Activated CD4-positive, alpha-beta T cell treated with anti-CD3 and anti-CD28 coated beads for 36 hours (primary cell): ENCODE measurements around the gene LDB3. TPM values are rescaled to one million over a fixed set of nuclear protein-coding genes. Genes with fewer than 3 reads are reported as not detected.

Experiments
- ATAC-seq: fragments of 200-7000 bp; cut with Tn5 transposase; one replicate; pipeline ENCODE4 v1.10.0; 2021; ENCODE audit warnings: mild to moderate bottlenecking, moderate library complexity
- CTCF ChIA-PET: fragments of 350-600 bp; sonication (Branson Sonifier 250); formaldehyde crosslinking; loops from one replicate; lab custom pipeline; 2021; ENCODE audit warnings: antibody characterized with exemption; lab: Charles Lee
- POLR2A ChIA-PET: fragments of 350-600 bp; sonication (Branson Sonifier 250); formaldehyde crosslinking; loops from one replicate; lab custom pipeline; 2021; ENCODE audit warnings: antibody characterized with exemption, inconsistent platforms; lab: Charles Lee
- DNase-seq: peaks from one replicate; pipeline ENCODE4 v3.0.0-alpha.2; 2020
- H3K27ac Mint-ChIP-seq: one replicate; pipeline ENCODE4 v1.8.0; 2021; ENCODE audit warnings: mixed read lengths
- H3K27me3 Mint-ChIP-seq: one replicate; pipeline ENCODE4 v1.8.0; 2021; ENCODE audit warnings: mixed read lengths
- H3K36me3 Mint-ChIP-seq: one replicate; pipeline ENCODE4 v1.8.0; 2021; ENCODE audit warnings: low read depth, mixed read lengths
- H3K4me1 Mint-ChIP-seq: one replicate; pipeline ENCODE4 v1.8.0; 2021; ENCODE audit warnings: mixed read lengths
- H3K4me3 Mint-ChIP-seq: one replicate; pipeline ENCODE4 v1.8.0; 2021; ENCODE audit warnings: mild to moderate bottlenecking, moderate library complexity, mixed read lengths
- H3K9me3 Mint-ChIP-seq: one replicate; pipeline ENCODE4 v1.8.0; 2021; ENCODE audit warnings: low read depth, mixed read lengths
- intact Hi-C, 2 experiments: fragments of 100-400 bp; cut with DNase I in 1 of 2; cut with micrococcal nuclease in 1 of 2; formaldehyde crosslinking; loops; one replicate each; pipeline versions ENCODE4 v1.14.2 to v1.15.1; 2022 to 2024; cut with DNase I, micrococcal nuclease
- total RNA-seq, 2 experiments: library from RNA; stranded (reverse); gene quantifications; one replicate each; pipeline ENCODE4 v1.2.3, GENCODE V29; 2021

The LDB3 gene
- total RNA-seq, 2 experiments from 2014 or later = 0.05 to 0.09 TPM

DNA sequence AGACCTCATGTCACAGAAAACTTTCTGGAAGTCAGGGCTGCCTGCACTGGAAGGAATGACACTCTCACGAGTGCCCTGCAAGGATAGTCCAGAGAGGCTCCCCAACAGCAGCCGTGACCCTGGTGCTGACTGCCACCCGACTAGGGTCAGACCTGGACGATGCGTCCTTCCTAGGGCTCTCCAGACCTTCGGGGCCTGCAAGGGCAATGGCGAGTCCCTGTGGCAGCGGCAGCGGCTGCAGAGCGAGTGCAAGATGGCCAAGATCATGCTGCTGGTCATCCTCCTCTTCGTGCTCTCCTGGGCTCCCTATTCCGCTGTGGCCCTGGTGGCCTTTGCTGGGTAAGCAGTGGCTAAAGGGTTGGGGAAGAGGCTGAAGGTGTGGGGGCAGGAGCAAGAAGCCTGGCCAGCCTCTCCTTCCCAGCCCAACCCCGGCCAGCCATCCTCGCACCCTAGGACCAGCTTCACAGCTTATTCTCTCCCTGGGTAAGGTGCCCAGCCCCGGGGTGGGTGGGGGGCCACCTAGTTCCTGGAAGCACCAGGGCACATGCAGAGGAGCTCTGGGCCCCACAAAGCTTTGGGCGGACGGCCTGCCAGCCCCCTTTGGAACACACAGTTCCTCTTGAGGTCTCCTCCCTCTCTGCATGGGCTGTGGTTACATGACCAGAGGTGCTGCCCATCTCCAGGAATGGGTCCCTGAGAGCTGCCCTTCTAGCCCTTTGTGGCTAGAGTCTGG lies 8.4 kb upstream of the LDB3 start:
- Mint-ChIP-seq H3K4me1 (no peaks in the 10 kb centered on the region), H3K36me3 (no peaks in the 10 kb centered on the region), H3K27me3 (no peaks in the 10 kb centered on the region), H3K9me3 (no peaks in the 10 kb centered on the region), H3K4me3 (no peak overlapping the region), H3K27ac (no peak overlapping the region)
- CTCF ChIA-PET = interaction anchor here (0.5 kb wide), 1 partner anchor 36 kb away, joined by 3 read pairs; no protein-coding TSS in a partner anchor
- ATAC-seq (no peak), DNase-seq (no peak)
- POLR2A ChIA-PET = no interaction called here
- intact Hi-C loops = no loop called here

DNA sequence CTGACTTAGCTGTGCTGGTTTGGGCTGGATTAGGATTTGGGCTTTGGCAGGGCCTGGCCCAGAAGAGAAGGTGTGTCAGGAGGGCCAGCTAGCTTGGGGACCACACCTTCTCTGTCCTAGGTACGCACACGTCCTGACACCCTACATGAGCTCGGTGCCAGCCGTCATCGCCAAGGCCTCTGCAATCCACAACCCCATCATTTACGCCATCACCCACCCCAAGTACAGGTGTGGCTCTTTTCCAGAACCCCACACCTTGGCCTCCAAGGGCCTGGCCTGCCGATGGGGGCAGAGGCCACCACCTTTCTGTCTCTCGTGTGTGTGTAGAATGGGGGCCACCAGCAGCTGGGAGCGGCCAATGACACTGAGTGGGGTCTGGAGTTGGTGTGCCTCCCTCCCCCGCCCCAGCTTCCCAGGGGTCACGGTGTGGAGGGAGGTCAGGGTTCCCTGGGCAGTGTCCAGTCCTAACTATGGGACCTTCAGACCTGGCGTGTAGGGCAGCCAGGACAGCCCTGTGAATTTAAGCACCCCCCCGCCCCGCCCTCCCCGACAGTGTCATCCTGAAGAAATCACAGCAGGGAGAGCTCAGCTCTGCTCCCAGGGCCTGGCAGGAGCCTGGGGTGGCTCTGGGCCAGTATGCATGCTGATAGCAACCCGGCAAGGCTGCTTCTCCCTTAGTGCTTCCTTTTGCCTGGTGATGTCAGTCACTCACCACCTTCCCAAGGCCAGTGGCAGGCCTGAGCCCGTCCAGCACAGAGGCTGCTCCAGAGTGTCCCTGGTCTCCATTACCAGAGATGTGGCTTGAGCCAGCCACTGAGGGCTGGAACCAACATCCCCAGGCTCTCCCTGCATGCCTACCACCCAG lies 6.9 kb upstream of the LDB3 start:
- Mint-ChIP-seq H3K4me1 (no peaks in the 10 kb centered on the region), H3K27me3 (no peaks in the 10 kb centered on the region), H3K9me3 (no peaks in the 10 kb centered on the region), H3K36me3 (no peaks in the 10 kb centered on the region), H3K4me3 (no peak overlapping the region), H3K27ac (no peak overlapping the region)
- intact Hi-C loops = no loop called here
- ATAC-seq (no peak), DNase-seq (no peak)
- CTCF ChIA-PET = no interaction called here
- POLR2A ChIA-PET = interaction anchor here (0.7 kb wide), 2 partner anchors 1361 to 1813 kb away, joined by 3 to 4 read pairs; no protein-coding TSS in a partner anchor

DNA sequence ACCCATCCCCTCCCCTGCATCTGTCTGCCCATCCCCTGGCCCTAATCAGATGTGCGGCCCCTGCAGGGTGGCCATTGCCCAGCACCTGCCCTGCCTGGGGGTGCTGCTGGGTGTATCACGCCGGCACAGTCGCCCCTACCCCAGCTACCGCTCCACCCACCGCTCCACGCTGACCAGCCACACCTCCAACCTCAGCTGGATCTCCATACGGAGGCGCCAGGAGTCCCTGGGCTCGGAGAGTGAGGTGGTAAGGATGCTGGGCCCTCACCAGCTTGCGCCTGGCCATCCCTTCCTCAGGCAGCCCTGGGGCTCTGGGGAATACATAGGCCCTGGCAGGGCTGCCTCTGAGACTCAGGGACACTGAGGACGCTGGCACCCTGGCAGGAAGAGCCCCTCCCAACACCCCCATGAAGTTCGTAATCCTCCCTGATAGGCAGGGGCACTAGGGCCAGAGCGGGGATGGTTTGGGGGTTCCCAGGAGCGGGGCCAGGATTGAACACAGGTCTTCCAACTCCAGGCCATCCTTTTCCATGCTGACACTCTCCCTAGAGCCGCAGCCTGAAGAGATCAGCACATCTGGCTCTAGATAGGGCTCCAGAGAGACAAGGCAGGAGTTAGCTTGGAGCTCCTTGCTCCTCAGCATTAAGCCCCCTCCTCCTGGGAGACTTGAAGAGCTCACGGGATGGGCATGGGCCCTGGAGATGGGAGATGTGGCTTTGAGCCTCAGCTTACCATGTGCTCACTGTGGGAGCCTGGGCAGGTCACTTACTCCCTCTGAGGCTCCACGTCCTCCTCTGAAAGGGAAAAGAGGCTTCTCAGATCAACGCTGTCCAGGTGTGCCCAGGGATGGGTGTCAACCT lies 5.9 kb upstream of the LDB3 start:
- no peaks in the 10 kb centered on the region for H3K9me3 Mint-ChIP-seq
- no peaks in the 10 kb centered on the region for H3K27me3 Mint-ChIP-seq
- ATAC-seq (no peak), DNase-seq (no peak)
- H3K27ac Mint-ChIP-seq = no peak overlapping the region
- intact Hi-C loops = no loop called here
- no peaks in the 10 kb centered on the region for H3K4me1 Mint-ChIP-seq
- H3K4me3 Mint-ChIP-seq = no peak overlapping the region
- ChIA-PET CTCF (interaction anchor here (0.5 kb wide), 2 partner anchors 111 to 1710 kb away, joined by 3 read pairs; no protein-coding TSS in a partner anchor), POLR2A (no interaction called here)
- H3K36me3 Mint-ChIP-seq = no peaks in the 10 kb centered on the region

DNA sequence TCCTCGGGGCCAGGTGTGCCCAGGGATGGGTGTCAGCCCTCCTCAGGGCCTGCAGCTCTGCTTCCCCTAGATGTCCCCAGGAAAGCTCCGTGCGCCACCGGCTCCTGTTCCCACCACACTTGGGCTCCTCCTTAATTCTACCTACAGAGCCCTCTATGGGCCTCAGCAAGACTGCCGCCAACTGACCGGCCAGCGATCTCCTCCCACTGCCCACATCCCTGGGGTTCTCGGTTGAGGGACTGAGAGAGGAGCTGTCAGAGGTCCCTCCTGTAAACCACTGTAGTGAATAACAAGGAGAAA lies 5.3 kb upstream of the LDB3 start:
- H3K4me1 Mint-ChIP-seq = no peaks in the 10 kb centered on the region
- DNase-seq = no peak
- ChIA-PET CTCF (no interaction called here), POLR2A (no interaction called here)
- no peak for ATAC-seq
- no peak overlapping the region for H3K27ac Mint-ChIP-seq
- H3K4me3 Mint-ChIP-seq = no peak overlapping the region
- H3K36me3 Mint-ChIP-seq = no peaks in the 10 kb centered on the region
- H3K27me3 Mint-ChIP-seq = no peaks in the 10 kb centered on the region
- H3K9me3 Mint-ChIP-seq = no peaks in the 10 kb centered on the region
- intact Hi-C loops = no loop called here

DNA sequence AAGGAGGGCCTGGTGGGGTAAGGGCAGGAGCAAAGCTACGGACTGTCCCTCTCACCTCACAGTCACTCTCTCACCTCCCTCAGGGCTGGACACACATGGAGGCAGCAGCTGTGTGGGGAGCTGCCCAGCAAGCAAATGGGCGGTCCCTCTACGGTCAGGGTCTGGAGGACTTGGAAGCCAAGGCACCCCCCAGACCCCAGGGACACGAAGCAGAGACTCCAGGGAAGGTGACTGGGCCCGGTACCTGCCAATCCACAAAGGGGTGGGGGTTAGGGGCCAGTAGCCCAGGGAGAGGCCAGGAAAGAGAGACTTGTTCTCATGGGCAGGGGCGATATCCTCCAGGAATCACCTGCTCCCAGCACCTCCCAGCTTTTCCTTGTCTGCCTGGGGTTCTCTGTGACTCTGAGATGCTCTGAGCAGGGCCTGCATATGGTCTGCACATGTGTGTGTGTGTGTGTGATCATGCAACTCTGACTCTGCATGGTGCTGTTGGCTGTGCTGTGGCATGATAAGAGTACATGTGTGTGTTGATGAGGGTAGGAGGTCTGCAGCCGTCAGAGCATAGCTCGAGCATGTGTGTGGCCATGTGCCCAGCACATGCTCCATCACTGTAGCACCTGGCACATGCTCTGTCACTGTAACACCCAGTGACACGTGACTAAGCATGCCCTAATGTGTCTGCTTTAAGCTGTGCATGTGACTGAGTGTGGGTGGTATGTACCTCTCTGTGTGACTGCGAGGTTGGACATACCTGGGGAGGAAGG lies 4.6 kb upstream of the LDB3 start:
- POLR2A ChIA-PET = no interaction called here
- H3K36me3 Mint-ChIP-seq = no peaks in the 10 kb centered on the region
- H3K27ac Mint-ChIP-seq = no peak overlapping the region
- ATAC-seq = no peak
- H3K27me3 Mint-ChIP-seq = no peaks in the 10 kb centered on the region
- no peaks in the 10 kb centered on the region for H3K9me3 Mint-ChIP-seq
- DNase-seq = no peak
- CTCF ChIA-PET = no interaction called here
- intact Hi-C loops = no loop called here
- H3K4me3 Mint-ChIP-seq = no peak overlapping the region
- no peaks in the 10 kb centered on the region for H3K4me1 Mint-ChIP-seq

DNA sequence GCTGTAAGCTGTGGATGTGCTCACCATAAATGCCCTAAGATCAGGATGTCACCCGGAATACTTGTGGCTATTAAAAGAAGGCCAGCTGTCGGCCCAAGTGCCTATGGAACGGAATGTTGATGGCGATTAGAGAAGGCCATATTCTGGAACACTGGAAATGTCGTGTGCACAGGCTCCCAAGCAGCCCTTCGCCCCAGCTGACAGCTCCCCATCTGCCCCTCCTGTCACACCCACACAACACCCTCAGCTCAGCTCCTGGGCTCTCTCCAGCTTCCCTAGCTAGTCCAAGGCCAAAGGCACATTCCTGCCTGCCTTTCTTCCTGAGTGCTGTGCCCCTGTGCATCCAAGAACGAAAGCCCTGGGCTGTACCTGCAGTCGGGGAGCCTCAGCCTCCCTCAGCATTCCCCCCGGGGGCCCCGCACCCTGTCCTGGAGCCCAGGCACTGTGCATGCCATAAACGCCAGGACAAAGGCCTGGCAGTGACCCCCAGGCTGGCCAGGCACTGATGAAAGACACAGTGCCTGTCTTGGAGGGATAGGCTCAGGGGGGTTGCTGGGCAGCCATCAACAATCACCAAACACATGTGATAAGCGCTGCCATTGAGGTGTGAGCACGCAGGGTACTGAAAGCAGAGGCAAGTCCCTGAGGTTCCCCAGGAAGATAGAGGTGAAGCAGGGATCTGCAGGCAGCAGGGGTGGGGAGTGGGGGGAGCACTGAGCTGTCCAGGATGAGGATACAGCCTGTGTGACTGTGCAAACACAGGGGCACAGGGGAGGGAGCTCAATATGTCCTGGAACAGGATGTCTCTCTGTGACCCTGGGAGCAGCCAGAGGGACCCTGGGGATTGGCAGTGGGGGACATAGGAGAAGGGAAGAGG lies 3.7 kb upstream of the LDB3 start:
- H3K4me3 Mint-ChIP-seq = no peak overlapping the region
- DNase-seq (no peak), ATAC-seq (no peak)
- ChIA-PET CTCF (no interaction called here), POLR2A (no interaction called here)
- H3K9me3 Mint-ChIP-seq = no peaks in the 10 kb centered on the region
- H3K4me1 Mint-ChIP-seq = no peaks in the 10 kb centered on the region
- H3K36me3 Mint-ChIP-seq = no peaks in the 10 kb centered on the region
- no peak overlapping the region for H3K27ac Mint-ChIP-seq
- no peaks in the 10 kb centered on the region for H3K27me3 Mint-ChIP-seq
- intact Hi-C loops = no loop called here

DNA sequence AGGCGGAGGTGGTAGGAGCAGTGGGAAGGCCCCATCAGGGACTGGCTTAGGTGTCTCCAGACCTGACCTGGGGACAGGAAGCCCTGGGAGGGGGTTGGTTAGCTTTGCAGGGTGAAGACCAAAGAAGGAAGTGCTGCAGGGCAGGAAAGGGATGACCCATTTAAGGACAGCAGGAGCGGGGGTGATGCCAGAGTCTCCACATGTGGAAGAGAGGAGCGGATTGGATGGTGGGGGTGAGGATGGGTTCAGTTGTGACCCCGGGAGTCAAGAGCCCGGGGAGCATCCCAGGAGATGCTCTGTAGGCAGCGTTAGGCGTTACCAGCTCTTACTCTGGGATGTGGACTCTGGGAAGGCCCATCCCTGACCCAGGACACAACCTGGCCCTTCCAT lies 3.1 kb upstream of the LDB3 start:
- intact Hi-C loops = no loop called here
- ATAC-seq = no peak

DNA sequence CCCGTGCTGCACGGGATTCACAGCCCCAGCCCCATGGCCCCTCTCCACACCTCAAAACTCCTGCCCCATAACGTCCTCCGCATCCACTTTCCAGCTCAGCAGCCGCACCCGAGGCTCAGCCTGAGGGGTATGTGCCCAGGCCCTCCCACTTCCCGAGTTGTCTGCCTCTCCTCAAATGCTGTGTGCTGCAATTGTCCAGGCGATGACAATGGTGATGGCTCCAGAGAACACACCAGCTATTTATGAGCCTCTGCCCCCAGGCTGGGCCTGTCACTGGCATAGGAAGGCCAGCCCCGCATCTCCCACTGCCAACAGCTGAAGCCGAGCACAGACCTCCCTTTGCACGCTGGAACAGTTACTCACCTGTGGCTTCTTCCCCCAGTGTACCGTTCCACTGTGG lies 2.4 kb upstream of the LDB3 start:
- no peaks in the 10 kb centered on the region for H3K4me1 Mint-ChIP-seq

More for the DNA sequence above, 3.1 kb upstream of the LDB3 start:
- CTCF ChIA-PET = no interaction called here
- POLR2A ChIA-PET = interaction anchor here (0.6 kb wide), 1 partner anchor 1099 kb away, joined by 3 read pairs; no protein-coding TSS in a partner anchor
- H3K27ac Mint-ChIP-seq = no peak overlapping the region
- no peak overlapping the region for H3K4me3 Mint-ChIP-seq
- no peaks in the 10 kb centered on the region for H3K9me3 Mint-ChIP-seq
- no peaks in the 10 kb centered on the region for H3K4me1 Mint-ChIP-seq
- DNase-seq = no peak
- no peaks in the 10 kb centered on the region for H3K27me3 Mint-ChIP-seq
- H3K36me3 Mint-ChIP-seq = no peaks in the 10 kb centered on the region

DNA sequence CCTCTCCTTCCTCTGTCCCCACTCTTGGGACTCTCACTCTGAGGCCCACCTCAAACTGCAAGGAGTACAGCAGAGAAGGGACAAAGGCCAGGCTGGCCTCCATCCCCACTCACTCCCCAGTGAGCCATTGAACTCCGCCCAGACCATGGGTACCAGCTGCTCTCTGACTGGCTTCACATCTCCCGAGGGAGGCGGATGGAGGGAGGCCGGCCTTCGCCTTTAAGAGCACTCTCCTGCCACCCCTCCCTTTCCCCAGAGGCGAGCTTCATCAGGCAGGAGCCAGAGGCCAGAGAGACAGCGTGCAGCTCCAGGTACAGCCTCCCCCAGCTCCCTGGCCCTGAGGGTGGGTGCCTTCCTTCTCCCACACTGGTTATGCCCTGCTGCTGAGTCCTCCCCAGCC lies 1.8 kb upstream of the LDB3 start:
- Mint-ChIP-seq H3K9me3 (no peaks in the 10 kb centered on the region), H3K36me3 (no peaks in the 10 kb centered on the region)

More for the DNA sequence above, 2.4 kb upstream of the LDB3 start:
- Mint-ChIP-seq H3K4me3 (no peak overlapping the region), H3K9me3 (no peaks in the 10 kb centered on the region), H3K27ac (no peak overlapping the region), H3K27me3 (no peaks in the 10 kb centered on the region), H3K36me3 (no peaks in the 10 kb centered on the region)
- intact Hi-C loops = no loop called here
- no peak for ATAC-seq
- CTCF ChIA-PET = interaction anchor here (0.6 kb wide), 1 partner anchor 10 kb away, joined by 3 read pairs; no protein-coding TSS in a partner anchor
- POLR2A ChIA-PET = interaction anchor here (0.6 kb wide), 1 partner anchor 1100 kb away, joined by 3 read pairs; no protein-coding TSS in a partner anchor
- no peak for DNase-seq

More for the DNA sequence above, 1.8 kb upstream of the LDB3 start:
- POLR2A ChIA-PET = no interaction called here
- CTCF ChIA-PET = no interaction called here
- Mint-ChIP-seq H3K4me3 (no peak overlapping the region), H3K27ac (no peak overlapping the region), H3K4me1 (no peaks in the 10 kb centered on the region), H3K27me3 (no peaks in the 10 kb centered on the region)
- no peak for ATAC-seq
- no peak for DNase-seq
- intact Hi-C loops = no loop called here
